Ascending aorta (tissue), 2 donors: Measurements from ENCODE around the gene SH3RF3. TPM values are rescaled to one million over a fixed set of nuclear protein-coding genes. Genes with fewer than 3 reads are reported as not detected.

Source experiments
- DNase-seq, 2 donors: peaks; one replicate each; pipeline ENCODE4 v3.0.0-alpha.2; 2019; ENCODE audit warnings: low spot score in 2 of 2
- H3K27ac ChIP-seq, 2 donors: fragments of 200-600 bp; sonication (generic); one replicate each; pipeline ENCODE4 v1.5.1; 2016 to 2017; ENCODE audit warnings: mild to moderate bottlenecking in 1 of 2
- H3K27me3 ChIP-seq: fragments of 200-600 bp; sonication (generic); one replicate; pipeline ENCODE4 v1.5.1; 2017
- H3K36me3 ChIP-seq, 2 donors: fragments of 200-600 bp; sonication (generic); one replicate each; pipeline ENCODE4 v1.5.1; 2016
- H3K4me1 ChIP-seq, 2 donors: fragments of 200-600 bp; sonication (generic); one replicate each; pipeline ENCODE4 v1.5.1; 2016 to 2017; ENCODE audit warnings: mild to moderate bottlenecking in 1 of 2
- H3K4me3 ChIP-seq, 2 donors: fragments of 200-600 bp; sonication (generic); one replicate each; pipeline ENCODE4 v1.5.1; 2016 to 2017; ENCODE audit warnings: mild to moderate bottlenecking in 1 of 2
- H3K9me3 ChIP-seq, 2 donors: fragments of 200-600 bp; sonication (generic); one replicate each; pipeline ENCODE4 v1.5.1; 2016
- intact Hi-C: fragments of 100-400 bp; cut with DNase I; formaldehyde crosslinking; loops from one replicate; pipeline ENCODE4 v1.15.1; 2023
- total RNA-seq: library from RNA; depleted of rRNA; stranded (reverse); fragments of >200 nt; gene quantifications from one replicate; pipeline ENCODE4 v1.1.0, GENCODE V29; 2016
- TF ChIP-seq, protein P1 (sequence below), 3 experiments: fragments of 200-600 bp in 2 of 3; fragments of 450-650 bp in 1 of 3; sonication (generic) in 2 of 3; IDR thresholded peaks; one replicate each; pipeline ENCODE4 v1.5.1; 2016 to 2019; ENCODE audit warnings: antibody characterized with exemption in 3 of 3, mild to moderate bottlenecking in 1 of 3, moderate library complexity in 1 of 3

SH3RF3 gene
- total RNA-seq, 1 donor from 2014 or later = 53.5 TPM

- Histone ChIP-seq H3K4me3 (no peak overlapping the region), H3K36me3 (no peaks in the 10 kb centered on the region), H3K4me1 (peaks cover 13 to 38% of the 10 kb centered on the region in 2 donors), H3K27me3 (no peaks in the 10 kb centered on the region), H3K27ac (no peak overlapping the region), H3K9me3 (no peaks in the 10 kb centered on the region)
- intact Hi-C loops = loop anchor here (5.0 kb wide), 1 partner anchor 84 kb away; no protein-coding TSS in a partner anchor
- TF ChIP-seq, protein P1, sequence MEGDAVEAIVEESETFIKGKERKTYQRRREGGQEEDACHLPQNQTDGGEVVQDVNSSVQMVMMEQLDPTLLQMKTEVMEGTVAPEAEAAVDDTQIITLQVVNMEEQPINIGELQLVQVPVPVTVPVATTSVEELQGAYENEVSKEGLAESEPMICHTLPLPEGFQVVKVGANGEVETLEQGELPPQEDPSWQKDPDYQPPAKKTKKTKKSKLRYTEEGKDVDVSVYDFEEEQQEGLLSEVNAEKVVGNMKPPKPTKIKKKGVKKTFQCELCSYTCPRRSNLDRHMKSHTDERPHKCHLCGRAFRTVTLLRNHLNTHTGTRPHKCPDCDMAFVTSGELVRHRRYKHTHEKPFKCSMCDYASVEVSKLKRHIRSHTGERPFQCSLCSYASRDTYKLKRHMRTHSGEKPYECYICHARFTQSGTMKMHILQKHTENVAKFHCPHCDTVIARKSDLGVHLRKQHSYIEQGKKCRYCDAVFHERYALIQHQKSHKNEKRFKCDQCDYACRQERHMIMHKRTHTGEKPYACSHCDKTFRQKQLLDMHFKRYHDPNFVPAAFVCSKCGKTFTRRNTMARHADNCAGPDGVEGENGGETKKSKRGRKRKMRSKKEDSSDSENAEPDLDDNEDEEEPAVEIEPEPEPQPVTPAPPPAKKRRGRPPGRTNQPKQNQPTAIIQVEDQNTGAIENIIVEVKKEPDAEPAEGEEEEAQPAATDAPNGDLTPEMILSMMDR (IDR thresholded peaks at IDR 0.05) = no peak
- DNase-seq = no peak
Measured at GRCh38 chr2:109352898-109353689, 224.1 kb downstream of the SH3RF3 start.

GRCh38 chr2:109353806-109354745 lies 225.1 kb downstream of the SH3RF3 start:
- Histone ChIP-seq H3K36me3 (no peaks in the 10 kb centered on the region), H3K4me3 (no peak overlapping the region), H3K4me1 (peaks cover 13 to 28% of the 10 kb centered on the region in 2 donors), H3K27ac (no peak overlapping the region), H3K27me3 (no peaks in the 10 kb centered on the region), H3K9me3 (no peaks in the 10 kb centered on the region)
- TF ChIP-seq, protein P1 (IDR thresholded peaks at IDR 0.05) = no peak
- DNase-seq = no peak
- intact Hi-C loops = loop anchor here (5.0 kb wide), 1 partner anchor 83 kb away; no protein-coding TSS in a partner anchor

DNA sequence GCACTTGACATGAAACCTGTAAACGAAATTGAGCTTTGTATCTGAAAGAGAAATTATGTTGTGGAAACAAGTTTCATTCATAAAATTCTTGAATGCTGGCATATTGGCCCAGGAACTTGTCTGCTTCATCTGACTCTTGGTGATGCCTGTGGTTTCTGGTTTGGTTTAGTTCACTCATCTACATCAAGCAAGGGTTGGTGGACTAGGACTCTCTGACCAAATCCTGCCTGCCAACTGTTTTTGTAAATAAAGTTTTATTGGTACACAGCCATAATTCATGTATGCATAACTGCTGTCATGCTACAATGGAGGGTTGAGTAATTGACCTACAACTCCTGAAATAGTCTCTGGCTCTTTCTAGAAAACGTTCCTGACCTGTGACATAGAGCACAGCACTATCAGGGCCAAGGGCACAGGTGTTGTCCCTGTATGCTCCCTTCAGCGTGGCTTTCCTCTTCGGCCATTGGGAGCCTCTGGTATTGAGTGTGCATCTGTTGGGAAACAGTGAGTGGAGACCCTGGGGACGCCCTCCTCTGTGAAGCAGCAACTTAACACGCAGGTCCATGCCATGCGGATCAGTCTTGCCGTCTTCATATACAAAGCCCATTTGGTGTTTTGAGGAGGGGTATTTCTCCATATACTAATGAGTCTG lies 226.3 kb downstream of the SH3RF3 start:
- peak in 1 of 2 donors; percentile 46 for DNase-seq
- Histone ChIP-seq H3K9me3 (peaks cover 0 to 4% of the 10 kb centered on the region in 2 donors), H3K4me3 (no peak overlapping the region), H3K27ac (no peak overlapping the region), H3K4me1 (peaks cover 4 to 16% of the 10 kb centered on the region in 2 donors), H3K27me3 (no peaks in the 10 kb centered on the region), H3K36me3 (no peaks in the 10 kb centered on the region)
- TF ChIP-seq, protein P1 (IDR thresholded peaks at IDR 0.05) = no peak
- intact Hi-C loops = no loop called here

GRCh38 chr2:109356324-109357035 lies 227.5 kb downstream of the SH3RF3 start:
- Histone ChIP-seq H3K27me3 (no peaks in the 10 kb centered on the region), H3K36me3 (no peaks in the 10 kb centered on the region), H3K27ac (no peak overlapping the region), H3K9me3 (peaks cover 0 to 10% of the 10 kb centered on the region in 2 donors), H3K4me3 (no peak overlapping the region), H3K4me1 (peaks cover 0 to 5% of the 10 kb centered on the region in 2 donors)
- intact Hi-C loops = no loop called here
- TF ChIP-seq, protein P1 (IDR thresholded peaks at IDR 0.05) = no peak
- DNase-seq = peak in 1 of 2 donors; percentile 52

DNA sequence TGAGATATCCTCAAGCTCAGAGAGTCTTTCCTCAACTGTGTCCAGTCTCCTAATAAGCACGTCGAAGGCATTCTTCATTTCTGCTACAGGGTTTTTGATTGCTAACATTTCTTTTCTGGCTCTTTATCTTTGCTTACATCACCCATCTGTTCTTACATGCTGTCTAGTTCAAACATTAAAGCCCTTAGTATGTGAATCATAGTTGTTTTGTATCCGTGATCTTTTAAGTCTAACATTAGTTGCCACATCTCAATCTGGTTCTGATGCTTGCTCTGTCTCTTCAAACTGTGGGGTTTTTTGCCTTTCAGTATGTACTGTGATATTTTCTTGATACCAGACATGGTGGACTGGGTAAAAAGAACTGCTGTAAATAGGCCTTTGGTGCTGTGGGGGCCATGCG lies 235.2 kb downstream of the SH3RF3 start:
- peaks cover 5 to 7% of the 10 kb centered on the region in 2 donors for H3K4me1 ChIP-seq
- no peaks in the 10 kb centered on the region for H3K36me3 ChIP-seq
- intact Hi-C loops = no loop called here
- no peaks in the 10 kb centered on the region for H3K27me3 ChIP-seq
- TF ChIP-seq, protein P1 (IDR thresholded peaks at IDR 0.05) = no peak
- no peak for DNase-seq
- H3K4me3 ChIP-seq = no peak overlapping the region
- H3K9me3 ChIP-seq = peaks cover 0 to 10% of the 10 kb centered on the region in 2 donors
- no peak overlapping the region for H3K27ac ChIP-seq
